GM23338 (cell line): ENCODE results near the gene ALDH2. TPM values are rescaled to one million over a fixed set of nuclear protein-coding genes. Genes with fewer than 3 reads are reported as not detected.

Source experiments
- ATAC-seq: fragments of 200-7000 bp; cut with Tn5 transposase; 3 replicates; pipeline ENCODE4 v1.9.1; 2020
- DNase-seq: peaks from one replicate; pipeline ENCODE4 v3.0.0-alpha.2; 2015; ENCODE audit warnings: low spot score
- H2AFZ ChIP-seq: fragments of 200-600 bp; sonication (generic); 2 replicates; pipeline ENCODE4 v1.8.0; 2016; ENCODE audit warnings: antibody characterized with exemption, mild to moderate bottlenecking, moderate library complexity
- H3F3A ChIP-seq: fragments of 200-600 bp; sonication (generic); replicated peaks from 2 replicates; pipeline ENCODE4 v1.8.0; 2017; ENCODE audit warnings: antibody characterized with exemption, mixed run types, low read depth
- H3K27ac ChIP-seq: fragments of 200-600 bp; sonication (generic); 2 replicates; pipeline ENCODE4 v1.6.1; 2016; ENCODE audit warnings: low read depth
- H3K27me3 ChIP-seq: fragments of 200-600 bp; sonication (generic); 2 replicates; pipeline ENCODE4 v1.8.0; 2016; ENCODE audit warnings: mild to moderate bottlenecking, mixed run types, moderate library complexity; ENCODE audit not compliant: insufficient read depth
- H3K36me3 ChIP-seq: fragments of 200-600 bp; sonication (generic); 2 replicates; pipeline ENCODE4 v1.8.0; 2016; ENCODE audit warnings: mild to moderate bottlenecking; ENCODE audit not compliant: insufficient read depth
- H3K4me1 ChIP-seq: fragments of 200-600 bp; sonication (generic); 2 replicates; pipeline ENCODE4 v1.8.0; 2016; ENCODE audit warnings: mild to moderate bottlenecking, moderate library complexity; ENCODE audit not compliant: insufficient read depth
- H3K4me2 ChIP-seq: fragments of 200-600 bp; sonication (generic); 2 replicates; pipeline ENCODE4 v1.7.1; 2017; ENCODE audit warnings: mixed run types
- H3K4me3 ChIP-seq: fragments of 200-600 bp; sonication (generic); 2 replicates; pipeline ENCODE4 v1.6.1; 2016; ENCODE audit warnings: mixed run types
- H3K79me2 ChIP-seq: fragments of 200-600 bp; sonication (generic); replicated peaks from 2 replicates; pipeline ENCODE4 v1.8.0; 2017; ENCODE audit warnings: mild to moderate bottlenecking; ENCODE audit not compliant: insufficient read depth
- H3K9me2 ChIP-seq: fragments of 200-600 bp; sonication (generic); 2 replicates; pipeline ENCODE4 v1.8.0; 2017; ENCODE audit not compliant: insufficient read depth
- H4K20me1 ChIP-seq: fragments of 200-600 bp; sonication (generic); replicated peaks from 2 replicates; pipeline ENCODE4 v1.8.0; 2017; ENCODE audit warnings: mild to moderate bottlenecking; ENCODE audit not compliant: insufficient read depth
- H3K27ac Mint-ChIP-seq: 2 replicates; pipeline ENCODE4 v1.8.0; 2020; ENCODE audit warnings: inconsistent platforms, mild to moderate bottlenecking, moderate library complexity, mixed read lengths
- H3K27me3 Mint-ChIP-seq: 3 replicates; pipeline ENCODE4 v1.8.0; 2022; ENCODE audit warnings: low read depth, mild to moderate bottlenecking, moderate library complexity, mixed read lengths, inconsistent platforms; ENCODE audit not compliant: insufficient read depth, poor library complexity
- H3K36me3 Mint-ChIP-seq: 3 replicates; pipeline ENCODE4 v1.8.0; 2021; ENCODE audit warnings: low read depth, mild to moderate bottlenecking, inconsistent platforms, moderate library complexity, mixed read lengths
- H3K4me1 Mint-ChIP-seq: 3 replicates; pipeline ENCODE4 v1.8.0; 2020; ENCODE audit warnings: mild to moderate bottlenecking, inconsistent platforms, mixed read lengths
- H3K4me3 Mint-ChIP-seq: 3 replicates; pipeline ENCODE4 v1.8.0; 2021; ENCODE audit warnings: moderate library complexity, mild to moderate bottlenecking, inconsistent platforms, mixed read lengths
- H3K9me3 Mint-ChIP-seq: 3 replicates; pipeline ENCODE4 v1.8.0; 2020; ENCODE audit warnings: moderate library complexity, mild to moderate bottlenecking, inconsistent platforms, mixed read lengths
- CREB1 ChIP-seq: fragments of 250-450 bp; sonication (Bioruptor Pico); IDR thresholded peaks from 2 replicates; pipeline ENCODE4 v1.5.0; 2020; ENCODE audit warnings: low read depth, mild to moderate bottlenecking, moderate library complexity
- CTCF ChIP-seq, 2 experiments: fragments of 200-600 bp in 1 of 2; sonication (generic) in 1 of 2; conservative IDR thresholded peaks; 2 replicates each; pipeline versions ENCODE4 v1.5.1 to v1.6.1; 2016 to 2017; ENCODE audit warnings: antibody characterized with exemption in 2 of 2, low read depth in 2 of 2, mild to moderate bottlenecking in 2 of 2, moderate library complexity in 1 of 2
- EZH2 ChIP-seq: fragments of 200-600 bp; sonication (generic); IDR thresholded peaks from one replicate; pipeline ENCODE4 v1.8.0; 2017; ENCODE audit warnings: antibody characterized with exemption, mild to moderate bottlenecking, low read depth; ENCODE audit not compliant: unreplicated experiment
- EZH2phosphoT487 ChIP-seq: fragments of 200-600 bp; sonication (generic); IDR thresholded peaks from one replicate; pipeline ENCODE4 v1.8.1; 2018; ENCODE audit warnings: antibody characterized with exemption; ENCODE audit not compliant: unreplicated experiment
- NANOG ChIP-seq: IDR thresholded peaks from 2 replicates; pipeline ENCODE4 v1.6.1; 2016; ENCODE audit warnings: antibody characterized with exemption, borderline replicate concordance
- POLR2AphosphoS5 ChIP-seq: IDR thresholded peaks from 2 replicates; pipeline ENCODE4 v1.6.1; 2016; ENCODE audit warnings: antibody characterized with exemption, low read depth
- ZNF462 ChIP-seq: fragments of 250-450 bp; sonication (Bioruptor Pico); IDR thresholded peaks from 2 replicates; pipeline ENCODE4 v1.5.0; 2020; ENCODE audit warnings: mild to moderate bottlenecking, moderate library complexity
- polyA plus RNA-seq: library from polyadenylated mRNA; unstranded; fragments of >200 nt; fragmentation: Nextera tagmentation; extraction: Ambion mirVana; gene quantifications from 2 replicates; pipeline ENCODE4 v1.2.1, GENCODE V29; 2016
- total RNA-seq: library from RNA; depleted of rRNA; stranded (reverse); fragments of >200 nt; shearing (Covaris generic); gene quantifications from 2 replicates; pipeline ENCODE4 v1.2.3, GENCODE V29; 2014

ALDH2 gene
- total and polyA plus RNA-seq, 2 experiments from 2014 or later = 14.9 to 50.5 TPM

GRCh38 chr12:111784953-111785352, 18.2 kb downstream of the ALDH2 start:
- DNase-seq = no peak
- Histone ChIP-seq H2AFZ (no peak overlapping the region), H3K27me3 (no peaks in the 10 kb centered on the region), H3F3A (no peaks in the 10 kb centered on the region), H3K4me3 (no peak overlapping the region), H3K4me2 (no peak overlapping the region), H3K4me1 (no peaks in the 10 kb centered on the region), H3K79me2 (no peaks in the 10 kb centered on the region), H3K9me2 (no peaks in the 10 kb centered on the region), H3K27ac (no peak overlapping the region), H3K36me3 (no peaks in the 10 kb centered on the region; the same call in 1 of the 2 replicates), H4K20me1 (no peaks in the 10 kb centered on the region; the same call in 1 of the 2 replicates)
- Mint-ChIP-seq H3K36me3 (peaks cover 60% of the 10 kb centered on the region), H3K27ac (no peak overlapping the region), H3K4me1 (no peaks in the 10 kb centered on the region; the same call in 2 of the 3 replicates), H3K27me3 (peaks cover 1% of the 10 kb centered on the region), H3K9me3 (no peaks in the 10 kb centered on the region), H3K4me3 (no peak overlapping the region)
- TF ChIP-seq ZNF462 (CRISPR knock-in tag) (no peak), CTCF (conservative IDR thresholded peaks at IDR 0.05; ENCODE audit: low read depth in 2 of 2) (0 out of 4 replicates have a peak, but pooled peaks of 1 of the 2 experiments have one; percentile 16)
- no peak for ATAC-seq

- Histone ChIP-seq H3K9me2 (no peaks in the 10 kb centered on the region), H3K4me3 (no peak overlapping the region), H3K27me3 (no peaks in the 10 kb centered on the region), H2AFZ (no peak overlapping the region), H3K4me1 (no peaks in the 10 kb centered on the region), H3K79me2 (no peaks in the 10 kb centered on the region), H3K4me2 (no peak overlapping the region), H3K36me3 (no peaks in the 10 kb centered on the region; the same call in 1 of the 2 replicates), H3K27ac (no peak overlapping the region), H3F3A (no peaks in the 10 kb centered on the region), H4K20me1 (no peaks in the 10 kb centered on the region; the same call in 1 of the 2 replicates)
- H3K4me1 Mint-ChIP-seq = no peaks in the 10 kb centered on the region; the same call in 2 of the 3 replicates
- no peaks in the 10 kb centered on the region for H3K9me3 Mint-ChIP-seq
- H3K27ac Mint-ChIP-seq = no peak overlapping the region
- DNase-seq = no peak
- no peak for ATAC-seq
- H3K4me3 Mint-ChIP-seq = no peak overlapping the region
- peaks cover 1% of the 10 kb centered on the region for H3K27me3 Mint-ChIP-seq
- H3K36me3 Mint-ChIP-seq = peaks cover 59% of the 10 kb centered on the region
- TF ChIP-seq NANOG (no peak), EZH2 (no peak), CTCF (conservative IDR thresholded peaks at IDR 0.05; ENCODE audit: low read depth in 2 of 2) (no peak), EZH2phosphoT487 (no peak), POLR2AphosphoS5 (no peak), CREB1 (CRISPR knock-in tag) (no peak)
Measured at GRCh38 chr12:111785651-111786050, 18.9 kb downstream of the ALDH2 start.
